PFSK-1 (cell line): ENCODE data around the gene CC2D1B.

Experiments used
- FOXP2 ChIP-seq: optimal IDR thresholded peaks from 2 replicates; pipeline ENCODE3; 2011; ENCODE audit warnings: borderline replicate concordance, control low read depth, inconsistent platforms; ENCODE audit not compliant: insufficient read depth; ENCODE audit errors: extremely low read length, extremely low read depth
- POLR2AphosphoS5 ChIP-seq: IDR thresholded peaks from 2 replicates; pipeline ENCODE4 v1.6.1; 2012; ENCODE audit warnings: low read depth, mild to moderate bottlenecking, control low read depth, low read length, moderate library complexity
- REST ChIP-seq, 2 experiments: IDR thresholded peaks; 2 replicates each; pipeline versions ENCODE4 v1.6.1 to v1.8.0; 2011 to 2012; ENCODE audit warnings: low read depth in 2 of 2, low read length in 2 of 2, control low read depth in 1 of 2, inconsistent platforms in 1 of 2, mild to moderate bottlenecking in 1 of 2, moderate library complexity in 1 of 2; ENCODE audit not compliant: insufficient read depth in 1 of 2
- SIN3A ChIP-seq: IDR thresholded peaks from 2 replicates; pipeline ENCODE4 v1.6.1; 2012; ENCODE audit warnings: mild to moderate bottlenecking, low read length, moderate library complexity, borderline replicate concordance; ENCODE audit not compliant: insufficient read depth
- TAF1 ChIP-seq: IDR thresholded peaks from 2 replicates; pipeline ENCODE4 v1.6.1; 2012; ENCODE audit warnings: low read length, control low read depth, borderline replicate concordance; ENCODE audit not compliant: insufficient read depth

CC2D1B gene

GRCh38 chr1:52368383-52369172, 2.6 kb upstream of the CC2D1B start:
- no peak for TF ChIP-seq POLR2AphosphoS5

GRCh38 chr1:52367272-52367671, 1.3 kb upstream of the CC2D1B start:
- TF ChIP-seq FOXP2 (no peak), REST (IDR thresholded peaks at IDR 0.05; ENCODE audit: insufficient read depth in 1 of 2, low read depth in 2 of 2, low read length in 2 of 2) (no peak), POLR2AphosphoS5 (no peak), TAF1 (no peak), SIN3A (no peak)

GRCh38 chr1:52366517-52366827, 467 bp upstream of the CC2D1B start:
- no peak for TF ChIP-seq POLR2AphosphoS5
- no peak for TF ChIP-seq SIN3A
- TF ChIP-seq TAF1, result no peak
- TF ChIP-seq FOXP2, result no peak
- no peak for TF ChIP-seq REST (IDR thresholded peaks at IDR 0.05; ENCODE audit: insufficient read depth in 1 of 2, low read depth in 2 of 2, low read length in 2 of 2)

- TF ChIP-seq REST (IDR thresholded peaks at IDR 0.05; ENCODE audit: insufficient read depth in 1 of 2, low read depth in 2 of 2, low read length in 2 of 2), result no peak
- no peak for TF ChIP-seq TAF1
- no peak for TF ChIP-seq SIN3A
- TF ChIP-seq FOXP2, result no peak
- TF ChIP-seq POLR2AphosphoS5, result no peak
Observed at GRCh38 chr1:52365071-52365745, 797 bp downstream of the CC2D1B start.

- TF ChIP-seq SIN3A (no peak), POLR2AphosphoS5 (no peak), TAF1 (no peak), FOXP2 (no peak), REST (IDR thresholded peaks at IDR 0.05; ENCODE audit: insufficient read depth in 1 of 2, low read depth in 2 of 2, low read length in 2 of 2) (no peak)
Observed at GRCh38 chr1:52364235-52364839, 1.7 kb downstream of the CC2D1B start.
